ENCODE measurements around the gene FCHSD2. TPM values are rescaled to one million over a fixed set of nuclear protein-coding genes. Genes with fewer than 3 reads are reported as not detected.
"Not testable (repeated sequence)": the region's sequence is repeated elsewhere in the genome, so short reads cannot be mapped to it uniquely, and the experiment has no call there.

The FCHSD2 gene
- total RNA-seq, 2 donors from 2014 or later, result 20.0 to 22.1 TPM

DNA sequence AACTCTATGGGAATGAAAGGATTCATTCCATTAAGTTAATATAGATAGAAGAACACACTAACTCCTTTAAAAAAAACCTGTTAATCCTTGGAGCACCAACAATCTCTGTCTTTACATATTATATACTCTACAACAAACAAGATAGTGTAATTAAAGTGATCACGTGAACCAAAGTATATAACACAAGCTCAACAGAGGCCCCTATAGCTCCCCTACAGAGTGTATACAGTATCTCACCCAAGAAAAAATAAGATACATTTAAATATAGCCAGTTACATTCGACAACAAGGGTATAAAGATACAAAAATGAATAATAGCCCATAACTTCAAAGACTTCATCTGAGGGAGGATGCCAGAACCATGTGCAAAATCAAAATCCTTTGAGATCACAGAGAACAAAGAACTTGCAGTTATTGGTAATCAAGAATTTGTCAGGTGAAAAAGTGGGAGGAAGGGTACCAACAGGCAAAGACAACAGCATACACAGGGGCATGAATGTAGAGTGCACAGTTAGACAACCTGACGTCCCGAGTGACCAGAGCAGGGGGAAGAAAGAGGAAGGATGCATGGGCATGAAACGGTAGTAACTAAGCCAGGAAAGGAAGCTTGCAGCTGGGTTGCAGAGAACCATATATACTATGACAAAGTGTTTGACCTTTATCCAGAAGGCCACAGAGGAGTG, 4.7 kb downstream of the FCHSD2 start:
- no peak for ATAC-seq
- DNase-seq, result no peak
- intact Hi-C loops (cut with DNase I, micrococcal nuclease), result no loop called here

DNA sequence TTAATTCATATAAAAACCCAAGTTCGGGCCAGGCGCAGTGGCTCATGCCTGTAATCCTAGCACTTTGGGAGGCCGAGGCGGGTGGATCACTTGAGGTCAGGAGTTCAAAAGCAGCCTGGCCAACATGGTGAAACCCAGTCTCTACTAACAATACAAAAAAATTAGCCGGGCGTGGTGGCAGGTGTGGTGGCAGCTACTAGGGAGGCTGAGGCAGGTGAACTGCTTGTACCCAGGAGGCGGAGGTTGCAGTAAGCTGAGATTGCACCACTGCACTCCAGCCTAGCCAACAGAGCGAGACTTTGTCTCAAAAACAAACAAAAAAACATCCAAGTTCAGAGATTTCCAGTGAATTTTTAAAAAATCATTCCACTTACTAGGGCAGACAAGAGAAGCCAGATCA, 5.4 kb downstream of the FCHSD2 start:
- DNase-seq; ATAC-seq; intact Hi-C loops (cut with DNase I, micrococcal nuclease): not testable (repeated sequence)

DNA sequence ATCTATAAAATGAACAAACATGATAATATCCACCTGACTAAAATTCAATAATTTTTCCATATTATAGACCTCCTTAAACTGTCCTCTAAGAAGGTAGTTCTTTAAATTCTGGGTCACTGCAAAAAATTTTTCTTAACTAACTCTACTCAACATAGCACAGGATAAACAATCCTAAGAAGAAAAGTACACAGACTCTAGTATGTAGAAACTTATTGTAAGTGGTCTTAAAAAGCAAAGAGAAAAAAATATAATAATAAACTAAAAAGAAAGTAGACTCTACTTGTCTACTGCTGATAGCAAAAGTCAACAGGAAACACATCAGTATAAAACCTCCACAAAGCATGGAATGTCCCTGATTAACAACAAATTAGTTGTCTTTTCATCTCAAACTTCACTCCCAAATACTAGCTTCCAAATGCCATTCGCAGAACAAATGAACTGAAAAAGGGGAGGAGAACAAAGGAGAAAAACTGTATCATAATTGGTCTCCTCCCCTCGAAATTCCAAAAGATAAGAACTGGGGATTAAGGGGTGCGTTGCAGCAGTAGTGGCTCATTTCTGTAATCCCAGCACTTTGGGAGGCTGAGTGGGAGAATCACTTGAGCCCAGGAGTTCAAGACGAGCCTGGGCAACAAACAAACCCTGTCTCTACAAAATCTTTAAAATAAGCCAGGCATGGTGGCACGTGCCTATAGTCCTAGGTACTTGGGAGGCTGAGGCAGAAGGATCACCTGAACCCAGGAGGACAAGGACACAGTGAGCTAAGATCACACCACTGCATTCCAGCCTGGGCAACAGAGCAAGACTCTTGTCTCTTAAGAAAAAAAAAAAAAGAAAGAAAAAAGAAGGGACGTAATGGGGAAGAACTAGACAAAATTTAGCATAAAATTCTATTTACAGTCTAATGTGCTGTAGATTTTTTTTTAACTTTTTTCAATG, 6.5 kb downstream of the FCHSD2 start:
- no peak for ATAC-seq
- DNase-seq, result no peak
- intact Hi-C loops (cut with DNase I, micrococcal nuclease), result no loop called here

DNA sequence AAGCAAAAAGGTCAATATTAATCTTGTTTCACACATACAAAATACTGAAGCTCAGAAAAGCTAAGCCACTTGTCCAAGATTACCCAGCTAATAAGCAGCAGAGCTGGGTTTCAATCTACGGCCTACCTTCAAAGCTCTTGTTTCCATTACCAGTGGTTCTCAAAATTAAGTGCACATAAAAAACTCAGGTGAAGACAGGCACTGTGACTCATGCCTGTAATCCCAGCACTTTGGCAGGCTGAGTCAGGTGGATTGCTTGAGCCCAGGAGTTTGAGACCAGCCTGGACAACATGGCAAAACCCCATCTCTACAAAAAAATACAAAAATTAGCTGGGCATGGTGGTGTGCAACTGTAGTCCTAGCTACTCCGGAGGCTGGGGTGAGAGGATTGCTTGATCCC, 9.8 kb downstream of the FCHSD2 start:
- DNase-seq; ATAC-seq; intact Hi-C loops (cut with DNase I, micrococcal nuclease): not testable (repeated sequence)

DNA sequence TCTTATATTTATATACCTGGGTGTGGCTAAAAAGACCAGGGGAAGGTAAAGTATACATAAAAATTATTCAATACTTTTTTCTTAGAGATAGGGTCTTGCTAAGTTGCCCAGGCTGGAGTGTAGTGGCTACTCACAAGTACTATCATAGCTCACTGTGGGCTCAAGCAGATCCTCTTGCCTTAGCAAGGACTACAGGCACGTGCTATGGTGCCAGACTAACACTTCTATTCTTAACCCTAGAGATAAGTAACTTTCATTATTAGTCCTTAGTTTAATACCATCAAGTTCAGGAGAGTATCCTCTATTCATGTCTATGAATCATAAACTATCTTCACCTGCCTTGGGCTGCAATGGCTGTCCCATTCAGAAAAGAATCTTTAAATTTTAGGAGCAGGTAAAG, 11.9 kb downstream of the FCHSD2 start:
- intact Hi-C loops (cut with DNase I, micrococcal nuclease), result no loop called here

DNA sequence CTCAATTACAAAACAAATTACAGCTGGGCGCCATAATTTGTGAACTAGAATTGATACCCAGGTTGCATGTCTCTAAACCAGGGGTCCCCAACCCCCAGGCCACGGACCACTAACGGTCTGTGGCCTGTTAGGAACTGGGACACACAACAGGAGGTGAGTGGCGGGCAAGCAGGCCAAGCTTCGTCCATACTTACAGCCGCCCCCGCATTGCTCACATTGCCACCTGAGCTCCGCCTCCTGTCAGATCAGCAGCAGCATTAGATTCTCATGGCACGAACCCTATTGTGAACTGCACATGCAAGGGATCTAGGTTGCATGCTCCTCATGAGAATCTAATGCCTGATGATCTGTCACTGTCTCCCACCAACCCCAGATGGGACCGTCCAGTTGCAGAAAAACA, 12.9 kb downstream of the FCHSD2 start:
- intact Hi-C loops (cut with DNase I, micrococcal nuclease), result no loop called here
- no peak for ATAC-seq
- DNase-seq, result no peak

More for the DNA sequence above, 11.9 kb downstream of the FCHSD2 start:
- ATAC-seq, result no peak
- no peak for DNase-seq

DNA sequence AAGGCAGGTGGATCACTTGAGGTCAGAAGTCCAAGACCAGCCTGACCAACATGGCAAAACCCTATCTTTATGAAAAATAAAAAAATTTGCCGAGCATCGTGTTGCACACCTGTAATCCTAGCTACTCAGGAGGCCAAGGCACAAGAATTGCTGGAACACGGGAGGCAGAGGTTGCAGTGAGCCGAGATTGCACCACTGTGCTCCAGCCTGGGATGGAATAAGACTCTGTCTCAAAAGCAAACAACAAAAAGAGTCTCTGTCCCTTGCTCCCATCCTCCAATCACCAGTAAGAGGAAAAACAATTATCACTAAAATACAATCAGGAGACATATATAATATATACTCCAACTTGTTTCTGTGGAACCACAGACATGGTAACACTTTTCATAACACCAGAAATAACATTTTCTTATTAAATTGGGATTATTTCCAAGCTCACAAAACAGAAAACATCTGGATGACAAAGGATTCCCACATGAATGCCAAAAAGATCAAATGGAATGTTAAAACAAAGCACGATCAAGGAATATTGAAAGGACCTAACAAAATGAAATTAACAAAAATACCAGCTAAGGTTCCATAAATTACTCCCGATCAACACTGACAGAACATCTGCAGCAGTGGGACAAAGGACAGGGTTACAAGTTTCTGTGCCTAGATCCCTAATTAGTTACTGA, 15.2 kb downstream of the FCHSD2 start:
- ATAC-seq, result no peak
- intact Hi-C loops (cut with DNase I, micrococcal nuclease), result no loop called here
- no peak for DNase-seq

DNA sequence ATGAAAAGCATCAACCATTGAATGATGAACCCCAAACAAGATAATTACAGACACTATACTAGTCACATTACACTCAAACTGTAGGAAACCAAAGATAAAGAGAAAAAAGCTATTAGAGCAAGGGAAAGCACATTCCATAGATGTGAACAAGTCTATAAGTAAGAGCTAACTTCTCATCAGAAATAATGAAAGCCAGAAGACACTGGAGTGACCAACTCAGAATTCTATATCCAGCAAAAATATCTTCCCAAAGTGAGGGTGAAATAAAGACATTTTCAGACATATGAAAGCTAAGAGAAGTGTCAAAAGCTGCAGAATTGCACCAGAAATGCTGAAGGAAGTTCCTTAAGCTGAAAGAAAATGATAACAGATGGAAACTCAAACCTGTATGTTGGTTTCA, 17.3 kb downstream of the FCHSD2 start:
- ATAC-seq (no peak), DNase-seq (no peak)
- intact Hi-C loops (cut with DNase I, micrococcal nuclease), result no loop called here

DNA sequence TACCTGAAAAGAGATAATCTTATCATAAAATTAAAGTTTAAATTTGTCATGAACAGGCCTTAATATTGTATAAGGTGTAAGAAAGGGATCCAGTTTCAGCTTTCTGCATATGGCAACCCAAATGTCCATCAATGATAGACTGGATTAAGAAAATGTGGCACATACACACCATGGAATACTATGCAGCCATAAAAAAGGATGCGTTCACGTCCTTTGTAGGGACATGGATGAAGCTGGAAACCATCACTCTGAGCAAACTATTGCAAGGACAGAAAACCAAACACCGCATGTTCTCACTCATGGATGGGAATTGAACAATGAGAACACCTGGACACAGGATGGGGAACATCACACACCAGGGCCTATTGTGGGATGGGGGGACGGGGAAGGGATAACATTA, 18.2 kb downstream of the FCHSD2 start:
- intact Hi-C loops (cut with DNase I, micrococcal nuclease); ATAC-seq; DNase-seq: not testable (repeated sequence)

DNA sequence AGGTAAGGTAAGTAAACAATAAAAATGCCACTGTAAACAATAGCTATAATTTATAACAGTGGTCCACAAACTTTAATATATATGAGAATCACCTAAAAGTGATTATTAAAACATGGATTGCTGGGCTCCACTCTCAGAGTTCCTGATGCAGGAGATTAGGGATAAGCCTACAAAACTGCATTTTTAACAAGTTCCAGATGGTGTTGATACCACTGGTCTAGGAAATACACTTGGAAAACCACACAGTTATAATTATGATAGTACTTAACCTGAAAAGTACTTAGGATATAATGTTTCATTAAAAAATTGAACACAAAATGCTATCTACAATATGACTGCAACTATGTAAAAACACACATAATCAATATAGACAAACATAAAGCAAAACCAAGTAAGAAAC, 20.4 kb downstream of the FCHSD2 start:
- DNase-seq, result no peak
- no peak for ATAC-seq
- intact Hi-C loops (cut with DNase I, micrococcal nuclease), result no loop called here

DNA sequence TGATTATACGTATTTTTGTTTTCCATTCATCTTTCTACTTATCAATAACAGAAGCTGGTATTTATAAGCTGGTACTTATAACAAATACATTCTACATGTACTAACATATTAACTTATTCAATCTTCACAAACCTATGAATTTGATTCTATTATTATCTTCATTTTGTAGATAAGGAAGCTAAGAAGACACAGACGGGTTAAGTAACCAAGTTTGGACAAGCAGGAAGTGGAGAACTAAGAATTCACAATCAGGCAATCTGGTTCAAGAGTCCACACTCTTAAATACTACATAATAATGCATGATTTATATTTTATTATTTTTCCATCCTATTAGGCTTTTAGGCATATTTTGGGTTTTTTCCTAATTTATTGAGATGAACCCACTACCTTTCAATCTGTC, 25.0 kb downstream of the FCHSD2 start:
- intact Hi-C loops (cut with DNase I, micrococcal nuclease), result no loop called here
- no peak for DNase-seq
- ATAC-seq, result no peak

DNA sequence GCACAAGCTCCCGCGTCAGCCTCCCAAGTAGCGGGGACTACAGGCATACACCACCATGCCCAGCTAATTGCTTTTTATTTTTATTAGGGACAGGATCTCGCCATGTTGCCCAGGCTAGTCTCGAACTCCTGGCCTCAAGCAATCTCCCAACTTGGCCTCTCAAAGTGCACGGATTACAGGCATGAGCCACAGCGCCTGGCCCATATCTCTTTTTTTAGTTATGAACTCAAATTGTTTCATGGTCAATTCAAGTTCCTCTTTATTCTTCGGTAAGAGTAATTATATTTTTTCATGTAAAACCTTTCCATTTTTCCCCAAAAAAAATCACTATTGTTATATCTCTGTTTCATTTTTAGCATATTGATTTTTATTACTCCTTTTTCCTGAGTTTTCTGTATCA, 25.5 kb downstream of the FCHSD2 start:
- DNase-seq, result no peak
- intact Hi-C loops (cut with DNase I, micrococcal nuclease), result no loop called here
- ATAC-seq, result no peak

DNA sequence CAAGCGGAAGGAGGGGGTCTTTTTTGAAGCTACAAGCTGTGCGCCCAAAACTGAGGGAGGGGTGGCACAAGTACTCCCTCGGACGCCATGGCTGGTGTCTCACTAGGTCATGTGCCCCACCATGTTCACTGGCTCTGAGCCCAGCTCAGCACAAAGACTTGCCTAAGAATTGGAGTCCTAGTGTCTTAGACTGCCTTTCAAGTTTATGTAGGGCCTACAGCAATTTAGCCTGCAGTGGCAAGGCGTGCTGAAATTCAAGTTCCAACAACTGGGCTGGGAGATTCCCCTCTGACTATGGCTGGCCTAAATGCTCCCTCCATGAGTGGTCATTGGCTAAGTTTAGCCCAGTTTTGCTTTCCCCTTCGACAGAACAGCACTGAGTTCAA, 27.3 kb downstream of the FCHSD2 start:
- ATAC-seq, result no peak
- intact Hi-C loops (cut with DNase I, micrococcal nuclease), result no loop called here
- no peak for DNase-seq

DNA sequence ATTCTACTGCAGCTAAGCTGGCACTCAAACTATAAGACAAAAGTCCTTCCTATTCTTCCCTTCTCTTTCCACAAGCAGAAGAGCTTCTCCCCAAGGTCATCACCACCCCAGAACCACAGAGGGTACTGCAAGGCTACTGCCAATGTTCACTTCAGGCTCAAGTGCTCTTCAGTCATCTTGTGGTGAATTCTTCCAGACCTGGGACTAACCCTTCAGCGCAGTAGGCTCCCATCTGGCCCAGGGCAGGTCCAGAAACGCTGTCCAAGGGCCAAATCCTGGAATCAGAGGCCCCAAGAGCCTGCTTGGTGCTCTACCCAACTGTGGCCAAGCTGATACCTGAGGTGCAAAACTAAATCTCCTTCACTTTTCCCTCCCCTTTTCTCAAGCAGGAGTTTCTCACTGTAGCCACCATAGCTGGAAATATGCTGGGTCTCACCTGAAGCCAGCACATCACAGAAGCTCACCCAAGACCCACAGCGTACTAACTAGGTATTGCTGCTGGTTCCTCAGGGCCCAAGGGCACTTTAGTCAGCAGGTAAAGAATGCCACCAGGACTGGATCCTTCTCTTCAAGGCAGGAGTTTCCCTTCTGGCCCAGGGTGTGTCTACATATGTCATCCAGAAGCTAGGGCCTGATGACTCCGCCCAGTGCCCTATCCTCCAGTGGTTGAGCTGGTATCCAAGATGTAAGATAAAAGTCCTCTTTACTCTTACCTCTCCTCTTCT, 27.8 kb downstream of the FCHSD2 start:
- DNase-seq, result no peak
- no peak for ATAC-seq
- intact Hi-C loops (cut with DNase I, micrococcal nuclease), result no loop called here

DNA sequence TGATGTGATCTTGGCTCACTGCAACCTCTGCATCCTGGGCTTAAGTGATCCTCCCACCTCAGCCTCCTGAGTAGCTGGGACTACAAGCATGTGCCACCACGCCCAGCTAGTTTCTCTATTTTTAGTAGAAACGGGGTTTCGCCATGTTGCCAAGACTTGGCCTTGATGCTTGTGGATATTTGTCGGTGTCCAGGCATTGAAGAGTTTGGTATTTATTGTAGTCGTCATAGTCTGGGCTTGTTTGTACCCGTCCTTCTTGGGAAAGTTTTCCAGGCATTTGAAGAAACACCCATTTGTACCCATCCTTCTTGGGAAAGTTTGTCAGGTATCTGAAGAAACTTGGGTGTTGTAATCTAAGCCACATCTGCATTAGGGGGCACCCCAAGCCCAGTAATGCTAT, 28.7 kb downstream of the FCHSD2 start:
- DNase-seq (no peak), ATAC-seq (no peak)
- intact Hi-C loops (cut with DNase I, micrococcal nuclease), result no loop called here

DNA sequence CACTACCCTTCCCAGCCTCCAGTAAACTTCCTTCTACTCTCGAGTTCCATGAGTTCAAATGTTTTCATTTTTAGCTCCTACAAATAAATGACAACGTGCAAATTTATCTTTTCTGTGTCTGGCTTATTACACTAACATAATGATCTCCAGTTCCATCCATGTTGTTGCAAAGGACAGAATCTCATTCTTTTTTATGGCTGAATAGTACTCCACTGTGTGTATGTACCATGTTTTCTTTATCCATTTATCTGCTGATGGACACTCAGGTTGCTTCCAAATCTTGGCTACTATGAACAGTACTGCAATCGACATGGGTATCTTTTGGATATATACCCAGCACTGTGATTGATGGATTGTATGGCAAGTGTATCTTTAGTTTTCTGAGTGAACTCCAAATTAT, 34.5 kb downstream of the FCHSD2 start:
- no peak for ATAC-seq
- intact Hi-C loops (cut with DNase I, micrococcal nuclease), result no loop called here

DNA sequence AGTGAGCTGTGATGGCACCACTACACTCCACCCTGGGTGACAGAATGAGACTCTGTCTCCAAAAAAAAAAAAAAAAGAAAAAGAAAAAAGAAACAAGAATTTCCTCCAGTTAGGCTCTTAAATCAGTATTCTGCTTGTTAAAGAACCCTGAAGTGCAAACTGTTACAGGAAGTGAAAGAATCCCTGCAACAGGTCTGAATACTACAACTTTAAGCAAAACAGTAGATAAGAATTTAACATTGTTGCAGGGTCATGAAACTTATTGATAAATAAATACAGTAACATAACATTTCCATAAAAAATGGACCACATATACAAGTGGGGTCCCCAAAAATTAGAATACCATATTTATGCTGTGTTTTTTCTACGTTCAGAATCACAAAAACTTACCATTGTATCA, 35.8 kb downstream of the FCHSD2 start:
- intact Hi-C loops (cut with DNase I, micrococcal nuclease), result no loop called here
- no peak for ATAC-seq
- no peak for DNase-seq

More for the DNA sequence above, 34.5 kb downstream of the FCHSD2 start:
- no peak for DNase-seq

DNA sequence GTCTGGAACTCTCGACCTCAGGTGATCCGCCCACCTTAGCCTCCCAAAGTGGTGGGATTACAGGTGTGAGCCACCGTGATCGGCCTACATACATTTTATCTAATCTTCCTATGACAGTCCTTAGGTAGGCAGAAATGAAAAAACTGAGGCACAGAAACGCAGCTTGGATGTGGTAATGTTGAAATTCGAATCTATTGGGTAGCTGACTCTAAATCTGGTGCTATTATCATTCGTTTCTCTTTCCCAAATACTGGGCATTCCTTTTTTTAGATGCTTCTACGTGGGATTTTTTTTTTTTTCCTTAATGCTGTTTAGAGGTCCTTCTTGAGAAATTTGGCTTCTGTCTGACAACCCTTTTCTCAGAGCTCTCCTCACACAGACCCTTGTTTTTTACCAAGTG, 41.5 kb downstream of the FCHSD2 start:
- intact Hi-C loops (cut with DNase I, micrococcal nuclease), result no loop called here
- no peak for ATAC-seq

More for the DNA sequence above, 41.5 kb downstream of the FCHSD2 start:
- no peak for DNase-seq

Data from left colon (tissue), 2 donors.